HEK293 (cell line): ENCODE measurements around the gene POLG2.

Experiments
- CTCF ChIA-PET: fragments of 350-600 bp; formaldehyde crosslinking; extraction: SDS; loops from one replicate; lab custom pipeline; 2021; ENCODE audit warnings: antibody characterized with exemption; lab: Yijun Ruan, JAX
- POLR2A ChIA-PET: fragments of 300-600 bp; formaldehyde crosslinking; extraction: SDS; loops from one replicate; lab custom pipeline; 2020; ENCODE audit warnings: antibody characterized with exemption, inconsistent platforms; lab: Yijun Ruan, JAX
- H3K27ac ChIP-seq: fragments of 200-500 bp; sonication (Bioruptor generic); 2 replicates; pipeline ENCODE4 v1.5.1; 2014; ENCODE audit warnings: low read depth, low read length, control low read depth, inconsistent platforms; ENCODE audit errors: extremely low read depth
- H3K36me3 ChIP-seq, 2 experiments: fragments of 200-500 bp in 1 of 2; sonication (Bioruptor generic) in 1 of 2; 1 replicate in 1 of 2; 2 replicates in 1 of 2; pipeline ENCODE4 v1.5.1; 2014 to 2017; ENCODE audit warnings: inconsistent platforms in 2 of 2, low read length in 2 of 2; ENCODE audit not compliant: control insufficient read depth in 2 of 2, insufficient read depth in 1 of 2
- H3K4me1 ChIP-seq: fragments of 200-500 bp; sonication (Bioruptor generic); 2 replicates; pipeline ENCODE4 v1.5.1; 2014; ENCODE audit warnings: mild to moderate bottlenecking, low read length, inconsistent platforms; ENCODE audit not compliant: control insufficient read depth, insufficient read depth
- H3K4me3 ChIP-seq: 2 replicates; pipeline ENCODE4 v1.5.1; 2011; ENCODE audit warnings: low read depth, mild to moderate bottlenecking, control low read depth, low read length, moderate library complexity
- H3K9me3 ChIP-seq: fragments of 200-500 bp; sonication (Bioruptor generic); 2 replicates; pipeline ENCODE4 v1.5.1; 2014; ENCODE audit warnings: low read depth, low read length, inconsistent platforms; ENCODE audit not compliant: control insufficient read depth, insufficient read depth
- SCRT2 ChIP-seq: fragments of 450-650 bp; formaldehyde crosslinking; IDR thresholded peaks from 2 replicates; pipeline ENCODE4 v1.5.1; 2016; ENCODE audit warnings: missing biosample characterization, missing genetic modification characterization
- ZFP69B ChIP-seq: fragments of 450-650 bp; formaldehyde crosslinking; IDR thresholded peaks from 2 replicates; pipeline ENCODE4 v1.5.1; 2016; ENCODE audit warnings: missing biosample characterization, missing genetic modification characterization
- ZNF155 ChIP-seq: fragments of 450-650 bp; formaldehyde crosslinking; IDR thresholded peaks from 2 replicates; pipeline ENCODE4 v1.5.1; 2016; ENCODE audit warnings: missing biosample characterization, missing genetic modification characterization
- ZNF37A ChIP-seq: fragments of 450-650 bp; IDR thresholded peaks from 2 replicates; pipeline ENCODE4 v1.5.1; 2018; ENCODE audit warnings: missing biosample characterization, missing genetic modification characterization
- ZNF398 ChIP-seq: fragments of 450-650 bp; formaldehyde crosslinking; IDR thresholded peaks from 2 replicates; pipeline ENCODE4 v1.5.1; 2017; ENCODE audit warnings: missing biosample characterization, missing genetic modification characterization
- ZNF600 ChIP-seq: fragments of 450-650 bp; formaldehyde crosslinking; IDR thresholded peaks from 2 replicates; pipeline ENCODE4 v1.5.1; 2016; ENCODE audit warnings: missing biosample characterization, missing genetic modification characterization
- TF ChIP-seq, protein P1 (sequence below): fragments of 450-650 bp; formaldehyde crosslinking; IDR thresholded peaks from 2 replicates; pipeline ENCODE4 v1.5.1; 2017; ENCODE audit warnings: missing biosample characterization, missing genetic modification characterization
- TF ChIP-seq, protein P2 (sequence below): fragments of 450-650 bp; formaldehyde crosslinking; IDR thresholded peaks from 2 replicates; pipeline ENCODE4 v1.5.1; 2016; ENCODE audit warnings: missing biosample characterization, missing genetic modification characterization

POLG2 gene

DNA sequence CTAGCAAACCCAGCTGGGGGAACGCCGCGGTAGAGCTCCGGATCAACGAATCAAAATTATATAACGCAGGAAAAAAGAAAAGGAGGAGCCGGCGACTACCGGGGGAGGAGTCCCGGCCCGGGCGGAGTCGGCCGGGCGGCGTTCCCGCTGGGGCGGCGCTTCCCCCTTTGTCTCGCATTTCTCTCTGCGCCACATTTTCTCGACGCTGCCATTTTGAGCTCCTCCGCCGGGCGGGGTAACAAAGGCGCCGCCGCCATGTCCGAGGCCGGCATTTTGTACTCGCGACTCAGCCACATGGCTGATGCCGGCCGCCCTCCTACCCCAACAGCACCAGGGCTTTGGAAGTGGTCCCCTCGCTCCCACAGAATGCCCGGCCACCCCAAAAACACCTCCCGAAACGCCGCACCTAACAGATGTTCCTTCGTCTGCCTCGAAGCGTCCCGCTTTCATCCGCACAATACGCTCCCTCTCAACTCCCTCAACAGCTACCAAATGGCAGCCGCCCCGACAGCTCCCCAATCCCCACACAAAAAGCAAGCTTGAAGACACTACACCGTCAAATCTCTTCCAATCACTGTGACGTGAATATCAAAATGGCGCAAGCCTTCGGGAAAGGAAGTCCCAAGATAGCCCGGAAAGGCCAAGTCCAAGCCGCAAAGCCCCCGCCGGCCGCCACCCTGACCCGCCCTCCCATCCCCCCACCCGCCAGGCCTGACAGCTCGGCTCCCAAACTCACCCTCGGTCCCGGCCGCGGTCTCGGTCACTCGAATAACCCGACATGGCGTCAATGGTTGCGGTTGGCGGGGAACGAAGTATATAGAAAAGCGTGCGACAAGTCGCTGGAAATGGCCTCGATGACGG lies 8.7 kb upstream of the POLG2 start (continued):
- TF ChIP-seq, protein P1, sequence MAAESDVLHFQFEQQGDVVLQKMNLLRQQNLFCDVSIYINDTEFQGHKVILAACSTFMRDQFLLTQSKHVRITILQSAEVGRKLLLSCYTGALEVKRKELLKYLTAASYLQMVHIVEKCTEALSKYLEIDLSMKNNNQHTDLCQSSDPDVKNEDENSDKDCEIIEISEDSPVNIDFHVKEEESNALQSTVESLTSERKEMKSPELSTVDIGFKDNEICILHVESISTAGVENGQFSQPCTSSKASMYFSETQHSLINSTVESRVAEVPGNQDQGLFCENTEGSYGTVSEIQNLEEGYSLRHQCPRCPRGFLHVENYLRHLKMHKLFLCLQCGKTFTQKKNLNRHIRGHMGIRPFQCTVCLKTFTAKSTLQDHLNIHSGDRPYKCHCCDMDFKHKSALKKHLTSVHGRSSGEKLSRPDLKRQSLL (tag by site-specific recombination) = no peak

- Histone ChIP-seq H3K27ac (0 out of 2 replicates have a peak overlapping the region, but pooled peaks have one; percentile 94), H3K4me1 (0 out of 2 replicates have a peak, but pooled peaks cover 4% of the 10 kb centered on the region), H3K4me3 (peak overlapping the region; percentile 100), H3K9me3 (no peaks in the 10 kb centered on the region), H3K36me3 (peaks cover 38 to 67% of the 10 kb centered on the region in 2 experiments)
- ChIA-PET CTCF (interaction anchor here (0.6 to 1.6 kb wide), 7 partner anchors 12 to 254 kb away, joined by 3 to 7 read pairs (median 3); no protein-coding TSS in a partner anchor), POLR2A (interaction anchor here (0.7 to 4.2 kb wide), 23 partner anchors 8 to 883 kb away, joined by 3 to 146 read pairs (median 4); partner anchors contain the start of genes MAP3K3, POLG2 and SMURF2)
- TF ChIP-seq, protein P2, sequence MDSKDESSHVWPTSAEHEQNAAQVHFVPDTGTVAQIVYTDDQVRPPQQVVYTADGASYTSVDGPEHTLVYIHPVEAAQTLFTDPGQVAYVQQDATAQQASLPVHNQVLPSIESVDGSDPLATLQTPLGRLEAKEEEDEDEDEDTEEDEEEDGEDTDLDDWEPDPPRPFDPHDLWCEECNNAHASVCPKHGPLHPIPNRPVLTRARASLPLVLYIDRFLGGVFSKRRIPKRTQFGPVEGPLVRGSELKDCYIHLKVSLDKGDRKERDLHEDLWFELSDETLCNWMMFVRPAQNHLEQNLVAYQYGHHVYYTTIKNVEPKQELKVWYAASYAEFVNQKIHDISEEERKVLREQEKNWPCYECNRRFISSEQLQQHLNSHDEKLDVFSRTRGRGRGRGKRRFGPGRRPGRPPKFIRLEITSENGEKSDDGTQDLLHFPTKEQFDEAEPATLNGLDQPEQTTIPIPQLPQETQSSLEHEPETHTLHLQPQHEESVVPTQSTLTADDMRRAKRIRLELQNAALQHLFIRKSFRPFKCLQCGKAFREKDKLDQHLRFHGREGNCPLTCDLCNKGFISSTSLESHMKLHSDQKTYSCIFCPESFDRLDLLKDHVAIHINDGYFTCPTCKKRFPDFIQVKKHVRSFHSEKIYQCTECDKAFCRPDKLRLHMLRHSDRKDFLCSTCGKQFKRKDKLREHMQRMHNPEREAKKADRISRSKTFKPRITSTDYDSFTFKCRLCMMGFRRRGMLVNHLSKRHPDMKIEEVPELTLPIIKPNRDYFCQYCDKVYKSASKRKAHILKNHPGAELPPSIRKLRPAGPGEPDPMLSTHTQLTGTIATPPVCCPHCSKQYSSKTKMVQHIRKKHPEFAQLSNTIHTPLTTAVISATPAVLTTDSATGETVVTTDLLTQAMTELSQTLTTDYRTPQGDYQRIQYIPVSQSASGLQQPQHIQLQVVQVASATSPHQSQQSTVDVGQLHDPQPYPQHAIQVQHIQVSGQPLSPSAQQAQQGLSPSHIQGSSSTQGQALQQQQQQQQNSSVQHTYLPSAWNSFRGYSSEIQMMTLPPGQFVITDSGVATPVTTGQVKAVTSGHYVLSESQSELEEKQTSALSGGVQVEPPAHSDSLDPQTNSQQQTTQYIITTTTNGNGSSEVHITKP (tag by site-specific recombination) = no peak
- no peak for TF ChIP-seq ZNF398
- peak; percentile 55; the same call in 1 of the 2 replicates for TF ChIP-seq ZNF600 (tag by site-specific recombination)
- no peak for TF ChIP-seq ZNF37A
- TF ChIP-seq ZFP69B (tag by site-specific recombination) = no peak
- no peak for TF ChIP-seq ZNF155 (tag by site-specific recombination)
- TF ChIP-seq, all 188 proteins: peak for 1
These were observed 8.0 kb upstream of the POLG2 start for GRCh38 chr17:64504769-64505339.

GRCh38 chr17:64503821-64504768 lies 7.2 kb upstream of the POLG2 start:
- ChIA-PET POLR2A (interaction anchor here (1.7 to 4.2 kb wide), 3 partner anchors 8 to 237 kb away, joined by 3 to 146 read pairs (median 12); partner anchors contain the start of genes POLG2 and SMURF2), CTCF (interaction anchor here (1.0 to 1.6 kb wide), 3 partner anchors 11 to 145 kb away, joined by 3 to 7 read pairs (median 3); no protein-coding TSS in a partner anchor)
- H3K27ac ChIP-seq = no peak overlapping the region
- H3K9me3 ChIP-seq = no peaks in the 10 kb centered on the region
- peak overlapping the region; percentile 100 for H3K4me3 ChIP-seq
- TF ChIP-seq SCRT2 (tag by site-specific recombination) = peak; percentile 64
- TF ChIP-seq, protein P2 (tag by site-specific recombination) = no peak
- H3K36me3 ChIP-seq = peaks cover 30 to 67% of the 10 kb centered on the region in 2 experiments
- H3K4me1 ChIP-seq = 0 out of 2 replicates have a peak, but pooled peaks cover 4% of the 10 kb centered on the region
